ENCODE measurements around the gene UFM1.

DNA sequence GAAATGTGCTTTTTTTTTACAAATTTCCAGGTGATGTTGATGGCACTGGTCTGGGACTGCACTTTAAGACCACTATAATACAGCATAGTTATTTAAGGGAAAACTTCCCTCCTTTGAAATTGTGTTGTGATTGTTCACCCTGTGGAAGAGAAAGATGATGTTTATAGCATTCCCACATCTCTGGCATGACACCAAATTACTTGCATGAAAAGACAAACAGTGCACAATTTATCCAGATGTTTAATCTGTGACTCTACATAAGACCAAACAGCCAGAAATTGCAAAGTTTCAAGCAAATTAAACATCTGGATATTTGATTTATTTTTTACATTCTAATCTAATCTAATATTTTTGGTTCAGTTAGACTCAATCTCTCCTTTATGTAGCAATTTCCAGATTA is 51.6 kb downstream of the UFM1 start:
- TF ChIP-seq POLR2A (IDR thresholded peaks at IDR 0.05), result no peak
- TF ChIP-seq, protein P1, sequence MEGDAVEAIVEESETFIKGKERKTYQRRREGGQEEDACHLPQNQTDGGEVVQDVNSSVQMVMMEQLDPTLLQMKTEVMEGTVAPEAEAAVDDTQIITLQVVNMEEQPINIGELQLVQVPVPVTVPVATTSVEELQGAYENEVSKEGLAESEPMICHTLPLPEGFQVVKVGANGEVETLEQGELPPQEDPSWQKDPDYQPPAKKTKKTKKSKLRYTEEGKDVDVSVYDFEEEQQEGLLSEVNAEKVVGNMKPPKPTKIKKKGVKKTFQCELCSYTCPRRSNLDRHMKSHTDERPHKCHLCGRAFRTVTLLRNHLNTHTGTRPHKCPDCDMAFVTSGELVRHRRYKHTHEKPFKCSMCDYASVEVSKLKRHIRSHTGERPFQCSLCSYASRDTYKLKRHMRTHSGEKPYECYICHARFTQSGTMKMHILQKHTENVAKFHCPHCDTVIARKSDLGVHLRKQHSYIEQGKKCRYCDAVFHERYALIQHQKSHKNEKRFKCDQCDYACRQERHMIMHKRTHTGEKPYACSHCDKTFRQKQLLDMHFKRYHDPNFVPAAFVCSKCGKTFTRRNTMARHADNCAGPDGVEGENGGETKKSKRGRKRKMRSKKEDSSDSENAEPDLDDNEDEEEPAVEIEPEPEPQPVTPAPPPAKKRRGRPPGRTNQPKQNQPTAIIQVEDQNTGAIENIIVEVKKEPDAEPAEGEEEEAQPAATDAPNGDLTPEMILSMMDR (IDR thresholded peaks at IDR 0.05), result no peak

All from lower leg skin (tissue), 3 donors.